ENCODE results near the gene SCN1B.
"Not testable (repeated sequence)": the region's sequence is repeated elsewhere in the genome, so short reads cannot be mapped to it uniquely, and the experiment has no call there.

Gene SCN1B

DNA sequence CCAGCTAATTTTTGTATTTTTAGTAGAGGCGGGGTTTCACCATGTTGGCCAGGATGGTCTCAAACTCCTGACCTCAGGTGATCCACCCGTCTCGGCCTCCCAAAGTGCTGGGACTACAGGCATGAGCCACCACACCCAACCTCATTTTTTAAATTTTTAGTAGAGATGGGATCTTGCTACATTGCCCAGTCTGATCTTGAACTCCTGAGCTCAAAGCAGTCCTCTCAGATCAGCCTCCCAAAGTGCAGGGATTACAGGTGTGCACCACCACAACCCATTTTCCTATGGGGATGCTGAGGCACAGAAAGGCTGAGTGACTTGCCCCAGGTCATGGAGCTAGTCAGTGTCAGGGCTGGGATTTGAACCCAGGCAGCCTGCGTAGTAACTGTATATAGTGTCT is 21.0 kb downstream of the SCN1B start:
- WGBS: 80% methylated on average over 1 of the region's 4 CpGs
- not testable (repeated sequence) for H3K36me3 ChIP-seq (ENCODE audit: control insufficient read depth in 1 of 2, insufficient read depth in 2 of 2, low read depth in 1 of 2, low read length in 2 of 2)

DNA sequence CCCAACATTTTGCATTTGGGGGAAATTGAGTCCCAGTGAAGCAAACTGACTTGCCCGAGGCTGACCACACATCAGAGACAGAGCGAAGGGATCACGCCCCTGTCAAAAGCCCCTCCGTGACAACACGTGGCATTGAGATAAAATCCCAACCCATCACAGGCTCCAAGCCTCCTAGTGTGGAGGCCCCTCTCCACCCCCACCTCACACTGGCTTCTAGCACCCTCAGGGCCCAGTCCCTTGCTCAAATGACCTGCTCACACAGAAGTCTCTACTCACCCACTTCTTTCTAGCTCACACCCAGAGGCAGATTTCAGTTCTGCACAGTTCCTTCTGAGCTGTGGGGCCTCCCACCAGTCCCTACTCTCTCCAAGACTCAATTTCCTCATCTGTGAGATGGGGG is 21.5 kb downstream of the SCN1B start:
- H2BK15ac ChIP-seq (ENCODE audit: low read depth, poor library complexity, severe bottlenecking): no peak overlapping the region
- no peaks in the 10 kb centered on the region for H3K36me3 ChIP-seq (ENCODE audit: control insufficient read depth in 1 of 2, insufficient read depth in 2 of 2, low read depth in 1 of 2, low read length in 2 of 2)
- no peak overlapping the region for H2BK5ac ChIP-seq (ENCODE audit: low read depth, low read length, poor library complexity, severe bottlenecking)
- no peak overlapping the region for H3K18ac ChIP-seq (ENCODE audit: low read depth in 1 of 2, low read length in 2 of 2)
- no peak overlapping the region for H2AK5ac ChIP-seq (ENCODE audit: low read length, severe bottlenecking)
- H3K23ac ChIP-seq (ENCODE audit: low read length in 2 of 2): no peak overlapping the region
- no peaks in the 10 kb centered on the region for H3K9me3 ChIP-seq (ENCODE audit: control insufficient read depth, low read length)
- H3K4me3 ChIP-seq (ENCODE audit: insufficient read depth in 1 of 2, low read depth in 1 of 2, low read length in 2 of 2): no peak overlapping the region
- H3K79me1 ChIP-seq (replicated peaks; ENCODE audit: low read length, poor library complexity, severe bottlenecking): no peaks in the 10 kb centered on the region
- H3K4me2 ChIP-seq (ENCODE audit: low read length, poor library complexity, severe bottlenecking): no peak overlapping the region
- peaks cover 6% of the 10 kb centered on the region for H3K4me1 ChIP-seq (ENCODE audit: control insufficient read depth, insufficient read depth, low read depth, low read length)
- no peak overlapping the region for H3K14ac ChIP-seq (ENCODE audit: low read length in 2 of 2)
- no peak overlapping the region for H3K9ac ChIP-seq (ENCODE audit: low read length)
- no peak overlapping the region for H2BK12ac ChIP-seq (ENCODE audit: low read length in 2 of 2)
- no peak for DNase-seq
- H3K4ac ChIP-seq (ENCODE audit: low read depth in 1 of 2, low read length in 2 of 2): no peak overlapping the region
- H4K8ac ChIP-seq (ENCODE audit: low read length): no peak overlapping the region
- H2AFZ ChIP-seq (ENCODE audit: low read depth, low read length): no peak overlapping the region
- 86% methylated on average over 5 of the region's 5 CpGs for WGBS
- H3K27ac ChIP-seq (ENCODE audit: low read length, poor library complexity, severe bottlenecking): no peak overlapping the region
- H4K91ac ChIP-seq (ENCODE audit: low read length): no peak overlapping the region
- no peak overlapping the region for H2BK120ac ChIP-seq (ENCODE audit: low read depth, low read length)
- H3K27me3 ChIP-seq (ENCODE audit: control insufficient read depth in 1 of 2, insufficient read depth in 1 of 2, low read length in 2 of 2): peaks cover 25% of the 10 kb centered on the region in 2 experiments

More for the DNA sequence above, 21.0 kb downstream of the SCN1B start:
- H3K9me3 ChIP-seq (ENCODE audit: control insufficient read depth, low read length); H3K4me3 ChIP-seq (ENCODE audit: insufficient read depth in 1 of 2, low read depth in 1 of 2, low read length in 2 of 2); H2AFZ ChIP-seq (ENCODE audit: low read depth, low read length); H2AK5ac ChIP-seq (ENCODE audit: low read length, severe bottlenecking); H3K23ac ChIP-seq (ENCODE audit: low read length in 2 of 2); H3K4me1 ChIP-seq (ENCODE audit: control insufficient read depth, insufficient read depth, low read depth, low read length); H2BK5ac ChIP-seq (ENCODE audit: low read depth, low read length, poor library complexity, severe bottlenecking); H2BK120ac ChIP-seq (ENCODE audit: low read depth, low read length); H2BK15ac ChIP-seq (ENCODE audit: low read depth, poor library complexity, severe bottlenecking); H3K79me1 ChIP-seq (replicated peaks; ENCODE audit: low read length, poor library complexity, severe bottlenecking); H3K4ac ChIP-seq (ENCODE audit: low read depth in 1 of 2, low read length in 2 of 2); H3K14ac ChIP-seq (ENCODE audit: low read length in 2 of 2); H4K8ac ChIP-seq (ENCODE audit: low read length); H4K91ac ChIP-seq (ENCODE audit: low read length); DNase-seq; H3K9ac ChIP-seq (ENCODE audit: low read length); H3K4me2 ChIP-seq (ENCODE audit: low read length, poor library complexity, severe bottlenecking); H2BK12ac ChIP-seq (ENCODE audit: low read length in 2 of 2); H3K18ac ChIP-seq (ENCODE audit: low read depth in 1 of 2, low read length in 2 of 2); H3K27ac ChIP-seq (ENCODE audit: low read length, poor library complexity, severe bottlenecking): not testable (repeated sequence)
- peaks cover 19 to 20% of the 10 kb centered on the region in 2 experiments for H3K27me3 ChIP-seq (ENCODE audit: control insufficient read depth in 1 of 2, insufficient read depth in 1 of 2, low read length in 2 of 2)

GRCh38 chr19:35052599-35053190 is 22.4 kb downstream of the SCN1B start:
- no peak overlapping the region for H2AK5ac ChIP-seq (ENCODE audit: low read length, severe bottlenecking)
- H3K9me3 ChIP-seq (ENCODE audit: control insufficient read depth, low read length): no peaks in the 10 kb centered on the region
- no peak overlapping the region for H3K23ac ChIP-seq (ENCODE audit: low read length in 2 of 2)

DNA sequence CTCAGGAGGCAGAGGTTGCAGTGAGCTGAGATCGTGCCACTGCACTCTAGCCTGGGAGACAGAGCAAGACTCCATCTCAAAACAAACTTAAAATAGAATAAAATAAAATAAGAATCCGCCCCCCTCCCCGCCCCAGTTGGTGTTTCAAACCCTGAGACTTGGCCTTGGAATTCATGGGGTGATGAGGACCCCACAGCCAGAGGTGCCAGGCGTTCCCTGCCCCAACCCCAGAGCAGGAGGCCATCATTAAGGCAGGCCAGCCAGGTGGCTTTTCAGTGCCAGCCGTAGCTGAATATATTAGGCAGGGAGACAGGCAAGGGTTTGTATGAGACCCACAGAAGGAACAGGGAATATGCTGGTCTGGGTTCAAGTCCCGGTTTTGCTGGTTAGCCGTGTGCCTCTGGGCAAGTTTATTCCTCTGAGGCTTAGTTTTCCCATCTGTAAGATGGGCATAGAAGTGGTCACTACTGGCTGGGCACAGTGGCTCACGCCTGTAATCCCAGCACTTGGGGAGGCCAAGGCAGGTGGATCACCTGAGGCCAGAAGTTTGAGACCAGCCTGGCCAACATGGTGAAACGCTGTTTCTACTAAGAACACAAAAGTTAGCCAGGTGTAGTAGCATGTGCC is 23.5 kb downstream of the SCN1B start:
- H3K23ac ChIP-seq (ENCODE audit: low read length in 2 of 2): no peak overlapping the region
- no peak overlapping the region for H3K27ac ChIP-seq (ENCODE audit: low read length, poor library complexity, severe bottlenecking)
- H3K27me3 ChIP-seq (ENCODE audit: control insufficient read depth in 1 of 2, insufficient read depth in 1 of 2, low read length in 2 of 2): peaks cover 25 to 27% of the 10 kb centered on the region in 2 experiments
- no peak overlapping the region for H3K14ac ChIP-seq (ENCODE audit: low read length in 2 of 2)
- no peak overlapping the region for H4K8ac ChIP-seq (ENCODE audit: low read length)
- H3K36me3 ChIP-seq (ENCODE audit: control insufficient read depth in 1 of 2, insufficient read depth in 2 of 2, low read depth in 1 of 2, low read length in 2 of 2): no peaks in the 10 kb centered on the region
- H2BK5ac ChIP-seq (ENCODE audit: low read depth, low read length, poor library complexity, severe bottlenecking): no peak overlapping the region
- no peak overlapping the region for H2BK15ac ChIP-seq (ENCODE audit: low read depth, poor library complexity, severe bottlenecking)
- no peak overlapping the region for H3K4ac ChIP-seq (ENCODE audit: low read depth in 1 of 2, low read length in 2 of 2)
- H3K79me1 ChIP-seq (replicated peaks; ENCODE audit: low read length, poor library complexity, severe bottlenecking): no peaks in the 10 kb centered on the region
- H2AFZ ChIP-seq (ENCODE audit: low read depth, low read length): no peak overlapping the region
- H2AK5ac ChIP-seq (ENCODE audit: low read length, severe bottlenecking): no peak overlapping the region
- no peak overlapping the region for H4K91ac ChIP-seq (ENCODE audit: low read length)
- H3K18ac ChIP-seq (ENCODE audit: low read depth in 1 of 2, low read length in 2 of 2): no peak overlapping the region
- H3K4me3 ChIP-seq (ENCODE audit: insufficient read depth in 1 of 2, low read depth in 1 of 2, low read length in 2 of 2): no peak overlapping the region
- H3K4me2 ChIP-seq (ENCODE audit: low read length, poor library complexity, severe bottlenecking): no peak overlapping the region
- no peak overlapping the region for H3K9ac ChIP-seq (ENCODE audit: low read length)
- no peak for DNase-seq
- WGBS: 82% methylated on average over 9 of the region's 9 CpGs
- H3K9me3 ChIP-seq (ENCODE audit: control insufficient read depth, low read length): no peaks in the 10 kb centered on the region
- H2BK120ac ChIP-seq (ENCODE audit: low read depth, low read length): no peak overlapping the region
- H3K4me1 ChIP-seq (ENCODE audit: control insufficient read depth, insufficient read depth, low read depth, low read length): peaks cover 5% of the 10 kb centered on the region
- H2BK12ac ChIP-seq (ENCODE audit: low read length in 2 of 2): no peak overlapping the region

More at GRCh38 chr19:35052599-35053190, 22.4 kb downstream of the SCN1B start:
- no peak overlapping the region for H4K91ac ChIP-seq (ENCODE audit: low read length)
- no peak overlapping the region for H3K18ac ChIP-seq (ENCODE audit: low read depth in 1 of 2, low read length in 2 of 2)
- no peak overlapping the region for H3K4ac ChIP-seq (ENCODE audit: low read depth in 1 of 2, low read length in 2 of 2)
- H2BK120ac ChIP-seq (ENCODE audit: low read depth, low read length): no peak overlapping the region
- H3K36me3 ChIP-seq (ENCODE audit: control insufficient read depth in 1 of 2, insufficient read depth in 2 of 2, low read depth in 1 of 2, low read length in 2 of 2): no peaks in the 10 kb centered on the region
- no peak overlapping the region for H3K4me3 ChIP-seq (ENCODE audit: insufficient read depth in 1 of 2, low read depth in 1 of 2, low read length in 2 of 2)
- H2BK15ac ChIP-seq (ENCODE audit: low read depth, poor library complexity, severe bottlenecking): no peak overlapping the region
- H3K4me1 ChIP-seq (ENCODE audit: control insufficient read depth, insufficient read depth, low read depth, low read length): peaks cover 6% of the 10 kb centered on the region
- no peak overlapping the region for H3K4me2 ChIP-seq (ENCODE audit: low read length, poor library complexity, severe bottlenecking)
- no peak overlapping the region for H2BK12ac ChIP-seq (ENCODE audit: low read length in 2 of 2)
- no peak overlapping the region for H2AFZ ChIP-seq (ENCODE audit: low read depth, low read length)
- no peak overlapping the region for H3K9ac ChIP-seq (ENCODE audit: low read length)
- no peak overlapping the region for H3K14ac ChIP-seq (ENCODE audit: low read length in 2 of 2)
- WGBS: 80% methylated on average over 8 of the region's 8 CpGs
- peaks cover 25 to 27% of the 10 kb centered on the region in 2 experiments for H3K27me3 ChIP-seq (ENCODE audit: control insufficient read depth in 1 of 2, insufficient read depth in 1 of 2, low read length in 2 of 2)
- DNase-seq: no peak
- H4K8ac ChIP-seq (ENCODE audit: low read length): no peak overlapping the region
- H3K27ac ChIP-seq (ENCODE audit: low read length, poor library complexity, severe bottlenecking): no peak overlapping the region
- no peak overlapping the region for H2BK5ac ChIP-seq (ENCODE audit: low read depth, low read length, poor library complexity, severe bottlenecking)
- H3K79me1 ChIP-seq (replicated peaks; ENCODE audit: low read length, poor library complexity, severe bottlenecking): no peaks in the 10 kb centered on the region

Data from mesenchymal stem cell (in vitro differentiated cells and primary cell).